Loucy (cell line): ENCODE data around the gene ESRRA.

Experiments
- CTCF ChIP-seq: fragments of 200-600 bp; sonication (generic); conservative IDR thresholded peaks from 2 replicates; pipeline ENCODE4 v1.5.1; 2014; ENCODE audit warnings: mild to moderate bottlenecking, antibody characterized with exemption, low read length
- EZH2phosphoT487 ChIP-seq: fragments of 200-600 bp; IDR thresholded peaks from 2 replicates; pipeline ENCODE4 v1.6.1; 2018; ENCODE audit warnings: antibody characterized with exemption, mild to moderate bottlenecking, moderate library complexity, borderline replicate concordance

GRCh38 chr11:64318766-64319761, 13.7 kb downstream of the ESRRA start:
- no peak for TF ChIP-seq EZH2phosphoT487
- TF ChIP-seq CTCF = no peak
